GM10248 (cell line): ENCODE results near the gene AADACL4.

Source experiments
- CTCF ChIA-PET: fragments of 300-600 bp; sonication (Branson Sonifier 250); formaldehyde crosslinking; extraction: SDS; loops from one replicate; lab custom pipeline; 2021; ENCODE audit warnings: antibody characterized with exemption; lab: Yijun Ruan, JAX
- POLR2A ChIA-PET: fragments of 350-650 bp; sonication (Branson Sonifier 250); formaldehyde crosslinking; extraction: SDS; loops from one replicate; lab custom pipeline; 2020; ENCODE audit warnings: antibody characterized with exemption; lab: Yijun Ruan, JAX
- DNase-seq: peaks from one replicate; pipeline ENCODE4 v3.0.0; 2012; ENCODE audit errors: extremely low spot score
- TF ChIP-seq, protein P1 (sequence below): IDR thresholded peaks from 2 replicates; pipeline ENCODE4 v1.5.1; 2012; ENCODE audit warnings: mild to moderate bottlenecking, low read depth; ENCODE audit errors: extremely low read depth, missing control alignments, control extremely low read depth

The AADACL4 gene

DNA sequence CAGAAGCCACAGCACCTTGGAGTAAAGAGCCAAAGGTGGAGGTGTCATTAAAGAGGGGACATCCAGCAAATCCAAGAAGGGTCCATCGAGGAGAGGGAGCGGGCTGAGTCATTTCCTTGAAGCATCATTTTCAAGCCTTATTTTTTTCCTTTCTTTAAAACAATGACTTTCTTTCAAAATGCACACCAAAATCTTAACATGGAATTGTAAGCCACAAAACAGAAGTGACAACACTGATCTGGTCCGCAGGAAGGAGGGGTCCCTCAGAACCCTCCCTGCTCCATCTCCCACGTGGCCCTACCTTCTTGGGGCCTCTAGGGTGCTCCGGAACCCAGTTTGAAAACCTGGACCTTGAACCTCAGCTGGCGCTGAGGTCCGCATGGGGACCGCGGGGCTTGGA lies 40.7 kb upstream of the AADACL4 start:
- DNase-seq = no peak
- TF ChIP-seq, protein P1, sequence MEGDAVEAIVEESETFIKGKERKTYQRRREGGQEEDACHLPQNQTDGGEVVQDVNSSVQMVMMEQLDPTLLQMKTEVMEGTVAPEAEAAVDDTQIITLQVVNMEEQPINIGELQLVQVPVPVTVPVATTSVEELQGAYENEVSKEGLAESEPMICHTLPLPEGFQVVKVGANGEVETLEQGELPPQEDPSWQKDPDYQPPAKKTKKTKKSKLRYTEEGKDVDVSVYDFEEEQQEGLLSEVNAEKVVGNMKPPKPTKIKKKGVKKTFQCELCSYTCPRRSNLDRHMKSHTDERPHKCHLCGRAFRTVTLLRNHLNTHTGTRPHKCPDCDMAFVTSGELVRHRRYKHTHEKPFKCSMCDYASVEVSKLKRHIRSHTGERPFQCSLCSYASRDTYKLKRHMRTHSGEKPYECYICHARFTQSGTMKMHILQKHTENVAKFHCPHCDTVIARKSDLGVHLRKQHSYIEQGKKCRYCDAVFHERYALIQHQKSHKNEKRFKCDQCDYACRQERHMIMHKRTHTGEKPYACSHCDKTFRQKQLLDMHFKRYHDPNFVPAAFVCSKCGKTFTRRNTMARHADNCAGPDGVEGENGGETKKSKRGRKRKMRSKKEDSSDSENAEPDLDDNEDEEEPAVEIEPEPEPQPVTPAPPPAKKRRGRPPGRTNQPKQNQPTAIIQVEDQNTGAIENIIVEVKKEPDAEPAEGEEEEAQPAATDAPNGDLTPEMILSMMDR = no peak
- CTCF ChIA-PET = interaction anchor here (5.2 kb wide), 1 partner anchor 16 kb away, joined by 33 read pairs; the partner anchor contains the start of gene DHRS3
- POLR2A ChIA-PET = no interaction called here

DNA sequence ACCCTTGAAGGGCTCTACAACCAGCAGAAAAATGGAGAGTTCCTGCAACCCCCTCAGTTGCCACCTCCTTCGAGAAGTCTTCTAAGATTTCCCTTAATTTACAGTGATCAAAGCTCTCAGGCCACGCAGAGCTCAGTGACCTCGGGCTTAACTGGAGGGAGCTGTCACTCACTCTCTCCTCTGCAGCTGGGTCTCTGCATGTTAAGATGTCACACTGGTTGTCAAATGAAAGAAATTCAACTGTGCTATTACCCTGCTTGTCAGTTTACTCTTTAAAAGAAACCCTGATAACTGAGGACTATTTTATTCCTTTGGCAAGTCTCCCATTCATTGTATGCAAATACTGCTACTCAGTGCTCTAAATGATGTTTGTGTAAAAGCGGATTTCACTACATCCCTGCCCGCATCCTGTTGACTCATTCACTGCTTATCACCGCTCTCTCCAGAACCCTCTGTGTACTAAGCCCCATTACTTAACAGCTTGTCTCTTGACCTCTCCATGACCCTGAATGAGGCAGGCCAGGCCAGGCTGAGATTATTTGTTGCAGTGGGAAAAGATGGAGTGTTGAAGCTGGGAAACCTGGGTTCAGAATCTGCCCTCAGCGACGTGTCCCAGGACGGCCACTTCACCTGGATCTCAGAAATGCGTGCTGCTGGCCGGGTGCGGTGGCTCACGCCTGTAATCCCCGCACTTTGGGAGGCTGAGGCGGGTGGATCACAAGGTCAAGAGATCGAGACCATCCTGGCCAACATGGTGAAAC lies 39.6 kb upstream of the AADACL4 start:
- ChIA-PET CTCF (interaction anchor here (5.2 kb wide), 1 partner anchor 15 kb away, joined by 33 read pairs; the partner anchor contains the start of gene DHRS3), POLR2A (no interaction called here)
- TF ChIP-seq, protein P1 = no peak
- no peak for DNase-seq

GRCh38 chr1:12604986-12605385 lies 38.9 kb upstream of the AADACL4 start:
- TF ChIP-seq, protein P1 = no peak
- POLR2A ChIA-PET = no interaction called here
- DNase-seq = no peak
- CTCF ChIA-PET = interaction anchor here (5.2 kb wide), 1 partner anchor 14 kb away, joined by 33 read pairs; the partner anchor contains the start of gene DHRS3

- no peak for DNase-seq
- TF ChIP-seq, protein P1 = no peak
- ChIA-PET POLR2A (no interaction called here), CTCF (no interaction called here)
These were observed 36.6 kb upstream of the AADACL4 start for GRCh38 chr1:12607263-12607662.

GRCh38 chr1:12608311-12608957 lies 35.5 kb upstream of the AADACL4 start:
- ChIA-PET POLR2A (no interaction called here), CTCF (interaction anchor here (1.0 kb wide), 1 partner anchor 12 kb away, joined by 5 read pairs; no protein-coding TSS in a partner anchor)
- no peak for DNase-seq
- TF ChIP-seq, protein P1 = no peak

DNA sequence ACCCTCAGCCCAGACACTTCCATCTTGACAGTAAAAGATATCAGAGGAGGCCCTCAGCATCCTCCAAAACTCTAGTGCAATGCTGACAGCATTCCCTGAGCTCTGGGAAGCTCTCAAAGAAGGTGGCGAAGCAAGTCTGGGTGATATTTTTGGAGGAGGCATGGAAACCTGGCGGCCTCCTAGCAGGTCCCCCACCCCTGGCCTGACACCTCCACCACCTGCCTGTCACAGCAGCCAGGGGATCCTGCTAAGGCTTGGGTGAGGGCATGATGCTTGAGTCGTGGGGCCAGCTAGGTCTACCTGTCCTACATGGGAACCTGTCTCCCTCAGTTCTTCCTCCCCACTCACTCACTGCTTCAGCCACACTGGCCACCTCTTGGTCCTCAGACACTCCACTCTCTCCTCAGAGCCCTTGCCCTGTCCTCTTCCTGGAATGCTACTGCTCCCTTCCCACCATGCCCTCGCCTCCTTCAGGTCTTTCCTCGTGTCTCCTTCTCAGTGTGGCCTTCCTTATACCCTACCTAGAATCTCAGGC lies 34.3 kb upstream of the AADACL4 start:
- no peak for DNase-seq
- TF ChIP-seq, protein P1 = no peak
- CTCF ChIA-PET = interaction anchor here (1.0 kb wide), 1 partner anchor 11 kb away, joined by 5 read pairs; no protein-coding TSS in a partner anchor
- POLR2A ChIA-PET = no interaction called here
